SJSA1 (cell line): ENCODE results near the gene ARHGAP31. TPM values are rescaled to one million over a fixed set of nuclear protein-coding genes. Genes with fewer than 3 reads are reported as not detected.
A peak's percentile ranks its signal among the peaks of the same experiment; 100 is the strongest.
"Not testable (repeated sequence)": the region's sequence is repeated elsewhere in the genome, so short reads cannot be mapped to it uniquely, and the experiment has no call there.

Source experiments
- DNase-seq, 2 experiments: peaks; one replicate each; pipeline ENCODE4 v3.0.0-alpha.2; 2015 to 2020; ENCODE audit warnings: low spot score in 2 of 2, low read depth in 1 of 2
- H3K27ac ChIP-seq: fragments of 250-450 bp; sonication (Bioruptor Pico); 2 replicates; pipeline ENCODE4 v1.5.1; 2020; ENCODE audit warnings: mild to moderate bottlenecking, moderate library complexity
- H3K27me3 ChIP-seq: fragments of 250-450 bp; sonication (Bioruptor Pico); replicated peaks from 2 replicates; pipeline ENCODE4 v1.5.1; 2020; ENCODE audit warnings: mild to moderate bottlenecking, moderate library complexity
- H3K36me3 ChIP-seq: fragments of 250-450 bp; sonication (Bioruptor Pico); 2 replicates; pipeline ENCODE4 v1.5.1; 2020; ENCODE audit warnings: mild to moderate bottlenecking
- H3K4me1 ChIP-seq: fragments of 250-450 bp; sonication (Bioruptor Pico); replicated peaks from 2 replicates; pipeline ENCODE4 v1.6.1; 2021; ENCODE audit warnings: mild to moderate bottlenecking
- H3K4me3 ChIP-seq: fragments of 250-450 bp; sonication (Bioruptor Pico); 2 replicates; pipeline ENCODE4 v1.5.1; 2020; ENCODE audit warnings: mild to moderate bottlenecking
- H3K9me3 ChIP-seq: fragments of 250-450 bp; sonication (Bioruptor Pico); replicated peaks from 2 replicates; pipeline ENCODE4 v1.5.1; 2020; ENCODE audit warnings: mild to moderate bottlenecking
- total RNA-seq: library from RNA; depleted of rRNA; stranded (reverse); fragments of >200 nt; shearing (Covaris generic); gene quantifications from 2 replicates; pipeline ENCODE4 v1.2.3, GENCODE V29; 2014

Gene ARHGAP31
- total RNA-seq, 1 experiment from 2014 or later = 13.7 TPM

GRCh38 chr3:119337407-119337806 lies 43.2 kb downstream of the ARHGAP31 start:
- not testable (repeated sequence) for H3K4me1 ChIP-seq, H3K27me3 ChIP-seq, H3K4me3 ChIP-seq, H3K27ac ChIP-seq, H3K36me3 ChIP-seq, H3K9me3 ChIP-seq, DNase-seq

DNA sequence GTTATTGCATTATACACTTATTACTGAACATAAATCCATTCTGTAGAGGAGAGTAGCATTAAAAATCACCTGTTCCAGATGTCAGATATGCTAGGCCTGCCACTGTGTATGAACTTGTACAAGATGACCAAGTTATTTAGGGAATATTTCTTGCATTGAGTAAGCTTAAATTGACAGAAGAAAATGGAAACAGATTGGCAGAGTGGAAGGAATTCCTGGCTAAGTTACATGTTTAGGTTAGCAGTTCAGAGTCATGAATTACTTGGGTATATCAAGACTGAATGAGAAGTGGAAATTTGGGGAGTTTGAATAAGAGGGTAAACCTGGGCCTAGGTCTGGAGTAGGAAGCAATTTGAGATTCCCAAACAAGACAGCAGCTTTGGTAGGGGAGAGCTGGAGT lies 44.6 kb downstream of the ARHGAP31 start:
- Histone ChIP-seq H3K9me3 (no peaks in the 10 kb centered on the region), H3K27me3 (no peaks in the 10 kb centered on the region), H3K36me3 (peaks cover 10% of the 10 kb centered on the region; the same call in 1 of the 2 replicates), H3K4me3 (no peak overlapping the region), H3K4me1 (no peaks in the 10 kb centered on the region), H3K27ac (no peak overlapping the region)
- no peak for DNase-seq

DNA sequence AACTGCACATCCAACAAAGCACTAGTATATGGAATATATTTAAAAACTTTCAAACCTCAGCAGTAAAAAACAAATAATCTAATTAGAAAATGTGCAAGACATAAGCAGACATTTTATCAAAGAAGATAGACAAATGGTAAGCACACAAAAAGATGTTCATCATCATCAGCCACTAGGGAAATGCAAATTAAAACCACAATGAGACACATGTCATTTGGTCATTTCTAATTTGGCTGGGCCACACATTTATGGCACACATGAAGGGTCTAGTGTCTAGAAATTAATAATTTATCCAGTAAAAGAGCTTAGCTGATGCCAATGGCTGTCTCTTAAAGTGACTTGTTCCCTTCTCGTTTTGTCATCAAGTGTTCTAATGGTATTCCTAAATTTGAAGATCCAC lies 45.8 kb downstream of the ARHGAP31 start:
- Histone ChIP-seq H3K4me1 (no peaks in the 10 kb centered on the region), H3K9me3 (no peaks in the 10 kb centered on the region), H3K36me3 (peaks cover 10% of the 10 kb centered on the region; the same call in 1 of the 2 replicates), H3K4me3 (no peak overlapping the region), H3K27ac (no peak overlapping the region), H3K27me3 (no peaks in the 10 kb centered on the region)
- DNase-seq = no peak

DNA sequence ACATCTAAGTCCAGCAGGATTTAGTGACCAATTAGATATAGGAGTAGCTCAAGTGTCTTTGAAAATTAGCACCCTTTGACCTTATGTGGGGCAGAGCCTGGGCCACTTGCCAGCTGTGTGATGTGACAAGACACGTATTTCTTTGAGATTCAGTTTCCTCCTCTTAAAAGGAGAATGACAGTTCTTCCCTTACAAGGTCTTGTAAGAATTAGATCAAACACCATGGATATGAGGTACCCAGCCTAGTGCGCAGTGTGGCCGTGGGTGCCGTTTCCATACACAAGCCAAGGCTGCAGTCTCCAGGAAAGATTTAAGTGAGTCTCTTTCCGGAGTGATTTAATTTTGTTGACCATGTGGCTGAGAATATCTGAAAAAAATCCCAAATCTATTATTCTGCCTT lies 46.3 kb downstream of the ARHGAP31 start:
- DNase-seq = no peak

GRCh38 chr3:119342176-119342575 lies 48.0 kb downstream of the ARHGAP31 start:
- peaks cover 4% of the 10 kb centered on the region; the same call in 1 of the 2 replicates for H3K36me3 ChIP-seq
- peaks cover 15% of the 10 kb centered on the region for H3K4me1 ChIP-seq
- H3K4me3 ChIP-seq = no peak overlapping the region
- no peak overlapping the region for H3K27ac ChIP-seq
- no peaks in the 10 kb centered on the region for H3K27me3 ChIP-seq
- no peak for DNase-seq
- H3K9me3 ChIP-seq = no peaks in the 10 kb centered on the region

More for the DNA sequence above, 46.3 kb downstream of the ARHGAP31 start:
- Histone ChIP-seq H3K4me1 (peaks cover 2% of the 10 kb centered on the region), H3K27ac (no peak overlapping the region), H3K9me3 (no peaks in the 10 kb centered on the region), H3K4me3 (no peak overlapping the region), H3K27me3 (no peaks in the 10 kb centered on the region), H3K36me3 (peaks cover 10% of the 10 kb centered on the region; the same call in 1 of the 2 replicates)

DNA sequence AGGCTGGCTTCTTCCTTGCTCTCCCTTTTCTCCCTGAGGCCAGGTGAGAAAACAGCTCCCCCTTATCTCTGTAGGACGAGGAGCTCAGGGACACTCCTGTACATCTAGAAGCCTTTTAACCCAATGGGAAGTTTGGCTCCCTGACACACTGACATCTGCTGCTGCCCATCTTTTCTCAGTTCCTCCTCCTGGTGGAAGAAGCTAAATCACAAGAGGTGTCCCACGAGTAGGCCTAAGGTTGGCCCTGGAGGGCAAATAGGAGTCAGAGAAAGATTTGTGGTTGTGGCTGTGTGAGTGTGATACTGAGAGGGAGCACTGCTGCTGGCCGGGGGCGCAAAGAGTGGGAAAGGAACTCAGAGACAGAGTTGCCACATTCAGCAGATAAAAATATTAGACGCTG lies 49.5 kb downstream of the ARHGAP31 start:
- no peaks in the 10 kb centered on the region for H3K9me3 ChIP-seq
- no peak overlapping the region for H3K27ac ChIP-seq
- H3K36me3 ChIP-seq = no peaks in the 10 kb centered on the region; the same call in 1 of the 2 replicates
- DNase-seq = no peak
- H3K4me1 ChIP-seq = peaks cover 15% of the 10 kb centered on the region
- no peaks in the 10 kb centered on the region for H3K27me3 ChIP-seq
- no peak overlapping the region for H3K4me3 ChIP-seq

DNA sequence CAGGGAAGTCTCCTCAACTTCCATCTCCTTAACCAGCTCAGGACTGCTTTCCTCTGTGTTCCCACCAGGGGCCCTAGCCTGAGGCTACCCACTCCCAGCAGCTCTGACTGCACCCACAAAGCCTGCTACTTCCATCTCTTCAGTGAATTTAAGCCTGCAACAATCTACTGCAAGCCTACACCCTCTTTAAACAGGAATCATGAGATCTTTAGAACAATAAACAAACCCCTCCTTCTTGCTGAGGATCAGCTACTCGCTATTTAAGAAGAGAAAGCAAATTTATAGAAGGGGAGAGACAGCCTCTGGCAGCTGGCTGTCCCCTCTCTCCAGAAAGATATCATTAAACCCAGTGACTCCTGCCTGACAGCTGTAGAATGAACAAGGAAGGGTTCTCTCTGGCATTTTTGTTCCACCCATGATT lies 51.9 kb downstream of the ARHGAP31 start:
- peak in 1 of 2 experiments; percentile 52 for DNase-seq
- Histone ChIP-seq H3K36me3 (peaks cover 2% of the 10 kb centered on the region; the same call in 1 of the 2 replicates), H3K9me3 (no peaks in the 10 kb centered on the region), H3K4me3 (no peak overlapping the region), H3K27ac (no peak overlapping the region), H3K4me1 (peaks cover 37% of the 10 kb centered on the region), H3K27me3 (no peaks in the 10 kb centered on the region)

DNA sequence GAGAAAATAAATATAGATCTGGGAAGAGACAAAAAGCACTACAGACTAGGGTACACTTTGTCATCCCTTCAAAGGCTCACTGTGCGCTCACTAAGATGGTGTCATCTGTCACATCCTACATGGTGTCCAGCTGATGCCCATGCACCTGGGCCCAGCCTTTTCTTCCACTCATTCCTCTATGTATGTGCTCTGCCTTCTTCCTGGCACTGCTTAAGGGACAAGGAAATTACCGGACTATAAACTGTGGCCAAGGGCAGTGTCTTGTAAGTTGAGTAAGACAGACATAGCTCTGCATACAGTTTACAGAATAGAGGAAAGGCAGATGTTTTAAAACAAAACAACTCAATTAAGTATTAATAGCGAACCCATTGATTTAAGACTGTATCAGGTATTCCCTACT lies 52.9 kb downstream of the ARHGAP31 start:
- H3K4me3 ChIP-seq = no peak overlapping the region
- H3K4me1 ChIP-seq = peaks cover 45% of the 10 kb centered on the region
- no peak overlapping the region for H3K27ac ChIP-seq
- H3K27me3 ChIP-seq = no peaks in the 10 kb centered on the region
- no peak for DNase-seq
- no peaks in the 10 kb centered on the region for H3K9me3 ChIP-seq
- peaks cover 3% of the 10 kb centered on the region; the same call in 1 of the 2 replicates for H3K36me3 ChIP-seq

DNA sequence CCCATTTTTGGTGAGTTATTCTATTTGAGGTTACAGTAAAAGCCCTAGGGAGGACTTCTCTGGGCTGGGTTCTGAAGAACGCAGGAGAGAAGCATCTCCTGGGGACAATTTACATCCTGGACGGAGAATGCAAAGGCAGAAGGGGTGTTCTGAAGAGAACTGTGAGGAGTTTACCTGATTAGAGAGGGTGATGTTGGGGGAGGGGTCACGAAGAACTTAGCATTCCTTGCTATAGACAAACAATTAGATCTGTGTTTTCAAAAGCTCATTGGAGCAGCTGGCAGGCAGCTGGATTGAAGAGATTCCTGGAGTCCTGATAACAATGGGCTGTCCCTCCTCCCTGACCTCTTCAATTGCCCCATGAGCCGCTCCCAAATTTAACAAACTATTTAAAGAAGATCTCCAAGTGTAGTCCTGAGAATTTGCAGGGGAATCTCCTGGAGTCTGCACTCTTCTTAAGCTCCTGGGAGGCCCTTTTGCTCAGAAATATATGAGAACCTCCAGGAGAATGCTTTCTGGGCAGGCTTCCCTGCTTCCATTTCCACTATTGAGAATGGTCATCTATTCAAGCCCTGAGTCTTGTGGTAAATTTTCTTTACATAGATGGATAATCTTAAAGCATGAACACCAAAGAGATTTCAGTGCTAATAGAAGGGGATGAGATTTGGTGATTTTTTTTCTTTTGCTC lies 55.3 kb downstream of the ARHGAP31 start:
- Histone ChIP-seq H3K36me3 (0 out of 2 replicates have a peak, but pooled peaks cover 3% of the 10 kb centered on the region), H3K4me1 (peaks cover 60% of the 10 kb centered on the region), H3K27me3 (no peaks in the 10 kb centered on the region), H3K27ac (no peak overlapping the region; the same call in 1 of the 2 replicates), H3K9me3 (no peaks in the 10 kb centered on the region), H3K4me3 (no peak overlapping the region)
- DNase-seq = peak in 1 of 2 experiments; percentile 23

GRCh38 chr3:119350114-119350513 lies 55.9 kb downstream of the ARHGAP31 start:
- Histone ChIP-seq H3K27ac (peak overlapping the region; percentile 11; the same call in 1 of the 2 replicates), H3K27me3 (no peaks in the 10 kb centered on the region), H3K4me3 (no peak overlapping the region), H3K9me3 (no peaks in the 10 kb centered on the region), H3K4me1 (peaks cover 60% of the 10 kb centered on the region), H3K36me3 (peaks cover 3% of the 10 kb centered on the region; the same call in 1 of the 2 replicates)
- DNase-seq = peak in 1 of 2 experiments; percentile 21

DNA sequence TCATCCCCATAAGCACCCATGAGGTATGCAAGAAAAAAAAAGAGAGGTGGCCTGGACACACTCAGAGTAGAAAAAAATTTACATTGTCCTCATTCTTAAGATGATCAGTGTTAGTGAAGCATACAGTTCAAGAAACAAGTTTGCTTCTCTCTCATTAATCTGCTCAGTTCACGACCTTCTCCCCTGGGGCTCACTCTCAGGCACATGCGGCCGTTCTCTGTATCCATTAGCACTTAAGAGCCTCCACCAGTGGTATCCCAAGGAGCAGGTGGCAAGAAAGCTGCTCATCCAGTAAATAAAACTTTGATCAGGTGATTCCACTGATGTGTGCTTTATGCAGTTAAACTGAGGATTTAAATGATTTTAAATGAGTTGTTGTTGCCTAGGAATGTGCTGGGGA lies 57.4 kb downstream of the ARHGAP31 start:
- no peaks in the 10 kb centered on the region for H3K9me3 ChIP-seq
- H3K27ac ChIP-seq = peak overlapping the region; percentile 74
- peaks cover 5% of the 10 kb centered on the region; the same call in 1 of the 2 replicates for H3K36me3 ChIP-seq
- peaks cover 46% of the 10 kb centered on the region for H3K4me1 ChIP-seq
- DNase-seq = no peak
- H3K4me3 ChIP-seq = no peak overlapping the region
- H3K27me3 ChIP-seq = no peaks in the 10 kb centered on the region

DNA sequence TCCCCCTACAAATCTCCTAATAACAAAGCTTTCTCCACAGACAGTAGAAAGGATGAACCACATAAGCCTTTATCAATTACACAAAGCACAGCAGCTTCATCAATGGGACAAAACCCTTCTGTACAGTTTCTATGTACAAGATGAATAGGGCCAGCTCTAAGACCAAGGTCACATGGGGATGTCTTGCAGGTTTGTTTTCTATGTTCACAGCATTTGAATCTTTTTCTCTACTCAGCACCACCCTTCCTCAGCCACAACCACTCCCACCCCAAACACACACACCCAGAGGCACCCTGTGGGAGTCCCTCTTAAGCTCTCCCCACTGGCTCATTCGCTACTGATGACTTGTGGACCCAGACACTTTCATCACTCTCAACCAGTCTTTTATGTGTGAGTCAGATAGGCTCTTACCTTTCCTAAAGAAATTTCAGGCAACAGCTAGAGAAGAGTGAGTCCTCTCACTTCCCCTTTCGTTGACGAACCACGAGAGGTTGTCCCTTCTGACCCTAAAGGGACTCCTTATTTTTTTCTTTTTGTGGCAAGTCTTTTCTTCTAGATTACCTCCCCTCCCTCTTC lies 57.9 kb downstream of the ARHGAP31 start:
- H3K36me3 ChIP-seq = peaks cover 5% of the 10 kb centered on the region; the same call in 1 of the 2 replicates
- no peak for DNase-seq
- H3K27me3 ChIP-seq = no peaks in the 10 kb centered on the region
- H3K4me1 ChIP-seq = peaks cover 50% of the 10 kb centered on the region
- H3K9me3 ChIP-seq = no peaks in the 10 kb centered on the region
- H3K4me3 ChIP-seq = no peak overlapping the region
- H3K27ac ChIP-seq = peak overlapping the region; percentile 74

- Histone ChIP-seq H3K9me3 (no peaks in the 10 kb centered on the region), H3K36me3 (peaks cover 5% of the 10 kb centered on the region; the same call in 1 of the 2 replicates), H3K27me3 (no peaks in the 10 kb centered on the region), H3K4me1 (peaks cover 51% of the 10 kb centered on the region), H3K27ac (peak overlapping the region; percentile 74), H3K4me3 (no peak overlapping the region)
- DNase-seq = peak in 1 of 2 experiments; percentile 46
Measured at GRCh38 chr3:119352863-119353527, 58.8 kb downstream of the ARHGAP31 start.

- not testable (repeated sequence) for DNase-seq, H3K9me3 ChIP-seq, H3K36me3 ChIP-seq, H3K27me3 ChIP-seq, H3K27ac ChIP-seq, H3K4me3 ChIP-seq
- H3K4me1 ChIP-seq = peaks cover 44% of the 10 kb centered on the region
Measured at GRCh38 chr3:119355608-119356007, 61.4 kb downstream of the ARHGAP31 start.
